Endothelial cell (in vitro differentiated cells): ENCODE data around the gene STARD3NL. TPM values are rescaled to one million over a fixed set of nuclear protein-coding genes. Genes with fewer than 3 reads are reported as not detected.
"Not testable (repeated sequence)": the region's sequence is repeated elsewhere in the genome, so short reads cannot be mapped to it uniquely, and the experiment has no call there.

ENCODE experiments used
- DNase-seq: peaks from one replicate; pipeline ENCODE4 v3.0.0; 2021; ENCODE audit warnings: low spot score
- H3K27ac Mint-ChIP-seq: one replicate; pipeline ENCODE4 v1.8.0; 2021; ENCODE audit warnings: mixed read lengths, inconsistent platforms; ENCODE audit not compliant: unreplicated experiment
- H3K27me3 Mint-ChIP-seq: one replicate; pipeline ENCODE4 v1.8.0; 2021; ENCODE audit warnings: mild to moderate bottlenecking, moderate library complexity, mixed read lengths, inconsistent platforms; ENCODE audit not compliant: unreplicated experiment
- H3K36me3 Mint-ChIP-seq: one replicate; pipeline ENCODE4 v1.8.0; 2021; ENCODE audit warnings: mild to moderate bottlenecking, low read depth, mixed read lengths, inconsistent platforms; ENCODE audit not compliant: unreplicated experiment
- H3K4me1 Mint-ChIP-seq: one replicate; pipeline ENCODE4 v1.8.0; 2021; ENCODE audit warnings: mild to moderate bottlenecking, mixed read lengths, inconsistent platforms; ENCODE audit not compliant: unreplicated experiment
- H3K4me3 Mint-ChIP-seq: one replicate; pipeline ENCODE4 v1.8.0; 2021; ENCODE audit warnings: mild to moderate bottlenecking, mixed read lengths, inconsistent platforms; ENCODE audit not compliant: unreplicated experiment
- H3K9me3 Mint-ChIP-seq: one replicate; pipeline ENCODE4 v1.8.0; 2021; ENCODE audit warnings: mixed read lengths, inconsistent platforms; ENCODE audit not compliant: unreplicated experiment
- CTCF ChIP-seq: fragments of 200-600 bp; sonication (generic); IDR thresholded peaks from one replicate; pipeline ENCODE4 v1.5.0; 2021; ENCODE audit warnings: antibody characterized with exemption; ENCODE audit not compliant: unreplicated experiment
- total RNA-seq: library from RNA; stranded (reverse); fragmentation: NEBNext Ultra II Directional; extraction: Animal tissue kit (Norgen Biotek cat#: 25700); gene quantifications from one replicate; pipeline ENCODE4 v1.2.1, GENCODE V29; 2021; ENCODE audit not compliant: unreplicated experiment

Gene STARD3NL
- total RNA-seq, 1 donor from 2014 or later, result 92.6 TPM

GRCh38 chr7:38245409-38245977 is 67.4 kb downstream of the STARD3NL start:
- Mint-ChIP-seq H3K4me3 (no peak overlapping the region), H3K27ac (no peak overlapping the region), H3K4me1 (peaks cover 3% of the 10 kb centered on the region), H3K27me3 (no peaks in the 10 kb centered on the region), H3K9me3 (no peaks in the 10 kb centered on the region), H3K36me3 (peaks cover 5% of the 10 kb centered on the region)
- DNase-seq, result no peak
- no peak for TF ChIP-seq CTCF

GRCh38 chr7:38248069-38248567 is 70.1 kb downstream of the STARD3NL start:
- DNase-seq, result no peak
- Mint-ChIP-seq H3K4me1 (peaks cover 3% of the 10 kb centered on the region), H3K27ac (no peak overlapping the region), H3K4me3 (no peak overlapping the region), H3K27me3 (no peaks in the 10 kb centered on the region), H3K36me3 (peaks cover 5% of the 10 kb centered on the region), H3K9me3 (no peaks in the 10 kb centered on the region)
- no peak for TF ChIP-seq CTCF

GRCh38 chr7:38249849-38250248 is 71.8 kb downstream of the STARD3NL start:
- H3K36me3 Mint-ChIP-seq, H3K4me3 Mint-ChIP-seq, H3K4me1 Mint-ChIP-seq, H3K27me3 Mint-ChIP-seq, H3K9me3 Mint-ChIP-seq, DNase-seq, H3K27ac Mint-ChIP-seq: not testable (repeated sequence)

- Mint-ChIP-seq H3K36me3 (peaks cover 8% of the 10 kb centered on the region), H3K27me3 (no peaks in the 10 kb centered on the region), H3K4me3 (no peak overlapping the region), H3K4me1 (peaks cover 6% of the 10 kb centered on the region), H3K9me3 (no peaks in the 10 kb centered on the region), H3K27ac (no peak overlapping the region)
- no peak for DNase-seq
- TF ChIP-seq CTCF, result no peak
Measured at GRCh38 chr7:38257350-38257677, 79.3 kb downstream of the STARD3NL start.

GRCh38 chr7:38259157-38259556 is 81.1 kb downstream of the STARD3NL start:
- H3K36me3 Mint-ChIP-seq, H3K9me3 Mint-ChIP-seq, H3K27ac Mint-ChIP-seq, H3K4me3 Mint-ChIP-seq, H3K4me1 Mint-ChIP-seq, H3K27me3 Mint-ChIP-seq, DNase-seq: not testable (repeated sequence)

- H3K27ac Mint-ChIP-seq, H3K4me1 Mint-ChIP-seq, H3K4me3 Mint-ChIP-seq, H3K9me3 Mint-ChIP-seq, DNase-seq, H3K27me3 Mint-ChIP-seq: not testable (repeated sequence)
- peaks cover 12% of the 10 kb centered on the region for H3K36me3 Mint-ChIP-seq
Measured at GRCh38 chr7:38261601-38262000, 83.6 kb downstream of the STARD3NL start.

- not testable (repeated sequence) for H3K27me3 Mint-ChIP-seq, H3K27ac Mint-ChIP-seq, H3K4me1 Mint-ChIP-seq, DNase-seq, H3K9me3 Mint-ChIP-seq
- H3K36me3 Mint-ChIP-seq, result peaks cover 12% of the 10 kb centered on the region
- H3K4me3 Mint-ChIP-seq, result peak overlapping the region; percentile 11
Measured at GRCh38 chr7:38262026-38262425, 84.0 kb downstream of the STARD3NL start.
